Stimulated activated CD4-positive, alpha-beta T cell treated with anti-CD3 and anti-CD28 coated beads, Interleukin-12 subunit alpha, Interleukin-12 subunit beta, amount 100 ng/mL, for 24 hours (primary cell): Measurements from ENCODE around the gene AMBP.
A peak's percentile ranks its signal among the peaks of the same experiment; 100 is the strongest.
"Not testable (repeated sequence)": the region's sequence is repeated elsewhere in the genome, so short reads cannot be mapped to it uniquely, and the experiment has no call there.

Source experiments
- DNase-seq, 2 experiments: peaks; one replicate each; pipeline ENCODE4 v3.0.0-alpha.2; 2020; ENCODE audit warnings: low read depth in 2 of 2

Gene AMBP

GRCh38 chr9:114092336-114092735 is 14.2 kb upstream of the AMBP start:
- DNase-seq = no peak

GRCh38 chr9:114091711-114092110 is 13.6 kb upstream of the AMBP start:
- no peak for DNase-seq

GRCh38 chr9:114090798-114091197 is 12.7 kb upstream of the AMBP start:
- no peak for DNase-seq

GRCh38 chr9:114089206-114089840 is 11.2 kb upstream of the AMBP start:
- no peak for DNase-seq

- DNase-seq = no peak
These were observed 10.6 kb upstream of the AMBP start for GRCh38 chr9:114088571-114089170.

GRCh38 chr9:114087721-114088120 is 9.6 kb upstream of the AMBP start:
- no peak for DNase-seq

- DNase-seq = no peak
These were observed 8.5 kb upstream of the AMBP start for GRCh38 chr9:114086607-114087006.

- no peak for DNase-seq
These were observed 7.9 kb upstream of the AMBP start for GRCh38 chr9:114086009-114086408.

- DNase-seq = no peak
These were observed 7.3 kb upstream of the AMBP start for GRCh38 chr9:114085387-114085789.

GRCh38 chr9:114084282-114085073 is 6.4 kb upstream of the AMBP start:
- no peak for DNase-seq

- no peak for DNase-seq
These were observed 5.6 kb upstream of the AMBP start for GRCh38 chr9:114083666-114084065.

GRCh38 chr9:114082763-114083412 is 4.8 kb upstream of the AMBP start:
- DNase-seq = not testable (repeated sequence)

- peak; percentile 58 to 87 for DNase-seq
These were observed 4.1 kb upstream of the AMBP start for GRCh38 chr9:114082017-114082762.

GRCh38 chr9:114081441-114082016 is 3.4 kb upstream of the AMBP start:
- no peak for DNase-seq

GRCh38 chr9:114080773-114081440 is 2.8 kb upstream of the AMBP start:
- DNase-seq = no peak

GRCh38 chr9:114080195-114080772 is 2.2 kb upstream of the AMBP start:
- no peak for DNase-seq

GRCh38 chr9:114078781-114079156 is 669 bp upstream of the AMBP start:
- no peak for DNase-seq

- no peak for DNase-seq
These were observed 800 bp downstream of the AMBP start for GRCh38 chr9:114077162-114077837.

- no peak for DNase-seq
These were observed 1.6 kb downstream of the AMBP start for GRCh38 chr9:114076237-114077161.
